IPS-20b (cell line): ENCODE measurements around the gene THAP7.
"Not testable (repeated sequence)": the region's sequence is repeated elsewhere in the genome, so short reads cannot be mapped to it uniquely, and the experiment has no call there.

Source experiments
- H3K27ac ChIP-seq: one replicate; pipeline ENCODE4 v1.5.1; 2013; ENCODE audit warnings: low read length
- H3K27me3 ChIP-seq: 2 replicates; pipeline ENCODE4 v1.6.1; 2013; ENCODE audit warnings: mild to moderate bottlenecking, low read length, inconsistent platforms; ENCODE audit not compliant: insufficient read depth
- H3K36me3 ChIP-seq: 2 replicates; pipeline ENCODE4 v1.6.1; 2013; ENCODE audit warnings: low read depth, mild to moderate bottlenecking, inconsistent platforms, low read length, moderate library complexity; ENCODE audit not compliant: insufficient read depth
- H3K4me1 ChIP-seq: 2 replicates; pipeline ENCODE4 v1.6.1; 2013; ENCODE audit warnings: mild to moderate bottlenecking, control low read depth, inconsistent platforms, low read length, moderate library complexity; ENCODE audit not compliant: insufficient read depth
- H3K4me3 ChIP-seq: 2 replicates; pipeline ENCODE4 v1.5.1; 2013; ENCODE audit warnings: mild to moderate bottlenecking, low read length, inconsistent platforms
- H3K9ac ChIP-seq: 2 replicates; pipeline ENCODE4 v1.6.1; 2013; ENCODE audit warnings: low read depth, mild to moderate bottlenecking, inconsistent platforms, low read length, moderate library complexity
- H3K9me3 ChIP-seq: 2 replicates; pipeline ENCODE4 v1.6.1; 2013; ENCODE audit warnings: mild to moderate bottlenecking, low read depth, low read length, inconsistent platforms; ENCODE audit not compliant: insufficient read depth

Gene THAP7

DNA sequence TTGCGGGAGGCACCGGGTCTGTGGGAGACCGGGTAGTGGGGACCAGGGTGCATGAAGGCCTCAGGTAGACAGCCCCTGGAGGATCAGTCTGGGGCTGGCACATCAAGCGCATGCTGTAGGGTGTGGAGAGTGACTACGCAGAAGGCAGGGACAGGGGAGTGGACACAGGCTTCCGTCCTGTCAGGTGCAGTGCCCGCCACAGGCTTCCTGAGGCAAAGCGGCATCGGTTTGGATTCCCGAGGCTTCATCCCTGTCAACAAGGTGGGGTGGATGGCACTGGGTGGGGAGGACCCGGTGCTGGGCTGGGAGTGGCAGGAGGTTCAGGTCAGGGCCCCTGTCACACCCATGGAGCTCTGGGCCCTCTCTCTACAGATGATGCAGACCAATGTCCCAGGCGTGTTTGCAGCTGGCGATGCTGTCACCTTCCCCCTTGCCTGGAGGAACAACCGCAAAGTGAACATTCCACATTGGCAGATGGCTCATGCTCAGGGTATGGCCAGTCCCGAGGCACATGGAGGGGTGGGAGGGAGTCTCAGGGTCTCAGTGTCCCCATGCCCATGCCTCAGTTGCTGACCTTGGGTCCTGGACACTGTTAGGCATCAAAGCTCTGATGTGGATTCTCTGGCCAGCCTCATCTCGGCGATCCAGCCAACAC, 24.3 kb downstream of the THAP7 start:
- no peaks in the 10 kb centered on the region; the same call in 1 of the 2 replicates for H3K4me1 ChIP-seq
- H3K27ac ChIP-seq = no peak overlapping the region
- H3K27me3 ChIP-seq = peaks cover 44% of the 10 kb centered on the region
- H3K9me3 ChIP-seq = peaks cover 8% of the 10 kb centered on the region; the same call in 1 of the 2 replicates
- no peak overlapping the region for H3K9ac ChIP-seq
- H3K4me3 ChIP-seq = no peak overlapping the region
- H3K36me3 ChIP-seq = no peaks in the 10 kb centered on the region

DNA sequence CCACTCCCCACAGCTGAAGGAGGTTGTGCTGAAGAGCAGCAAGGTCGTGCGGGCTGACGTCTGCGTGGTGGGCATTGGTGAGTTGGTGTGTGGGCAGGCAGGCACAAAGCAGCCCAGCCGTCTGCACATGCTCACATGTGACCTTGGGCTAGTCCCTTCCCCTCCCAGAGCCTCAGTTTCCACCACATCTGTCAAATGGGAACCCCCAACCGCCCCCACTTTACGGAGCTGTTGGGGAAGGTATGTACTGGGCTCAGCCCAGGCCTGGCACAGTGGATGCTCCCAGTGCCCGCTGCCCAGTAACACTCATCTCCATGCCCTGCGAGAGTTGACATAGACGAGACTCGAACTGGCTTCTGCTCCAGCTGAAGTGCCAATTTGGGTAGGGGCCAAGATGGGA, 24.9 kb downstream of the THAP7 start:
- Histone ChIP-seq H3K27ac (no peak overlapping the region), H3K4me1 (no peaks in the 10 kb centered on the region), H3K9me3 (peaks cover 8% of the 10 kb centered on the region; the same call in 1 of the 2 replicates)

DNA sequence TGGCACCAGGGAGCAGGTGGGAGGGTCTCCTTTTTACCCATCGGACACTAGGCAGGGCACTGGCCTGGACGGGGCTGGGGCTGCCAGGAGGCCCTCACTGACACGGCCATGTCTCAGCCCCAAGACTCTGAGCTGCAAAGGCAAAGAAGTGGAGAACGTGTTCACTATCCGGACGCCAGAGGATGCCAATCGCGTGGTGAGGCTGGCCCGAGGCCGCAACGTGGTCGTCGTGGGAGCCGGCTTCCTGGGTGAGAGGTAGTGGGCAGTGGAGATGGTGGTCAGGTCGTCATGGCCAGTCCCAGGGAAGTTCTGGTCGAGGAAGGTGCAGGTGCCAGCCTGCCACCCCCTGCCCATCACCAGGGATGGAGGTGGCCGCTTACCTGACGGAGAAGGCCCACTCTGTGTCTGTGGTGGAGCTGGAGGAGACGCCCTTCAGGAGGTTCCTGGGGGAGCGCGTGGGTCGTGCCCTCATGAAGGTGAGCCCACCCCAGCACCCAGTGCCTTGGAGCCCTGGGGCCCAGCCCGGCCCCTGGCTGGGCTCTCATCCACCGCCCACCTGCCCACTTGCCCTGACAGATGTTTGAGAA, 25.5 kb downstream of the THAP7 start:
- H3K36me3 ChIP-seq = no peaks in the 10 kb centered on the region
- H3K27ac ChIP-seq = no peak overlapping the region
- H3K27me3 ChIP-seq = peaks cover 42% of the 10 kb centered on the region
- H3K9ac ChIP-seq = no peak overlapping the region
- no peak overlapping the region for H3K4me3 ChIP-seq
- peaks cover 8% of the 10 kb centered on the region; the same call in 1 of the 2 replicates for H3K9me3 ChIP-seq
- H3K4me1 ChIP-seq = peaks cover 2% of the 10 kb centered on the region; the same call in 1 of the 2 replicates

More for the DNA sequence above, 24.9 kb downstream of the THAP7 start:
- H3K27me3 ChIP-seq = peaks cover 42% of the 10 kb centered on the region
- no peak overlapping the region for H3K4me3 ChIP-seq
- no peak overlapping the region for H3K9ac ChIP-seq
- H3K36me3 ChIP-seq = no peaks in the 10 kb centered on the region

DNA sequence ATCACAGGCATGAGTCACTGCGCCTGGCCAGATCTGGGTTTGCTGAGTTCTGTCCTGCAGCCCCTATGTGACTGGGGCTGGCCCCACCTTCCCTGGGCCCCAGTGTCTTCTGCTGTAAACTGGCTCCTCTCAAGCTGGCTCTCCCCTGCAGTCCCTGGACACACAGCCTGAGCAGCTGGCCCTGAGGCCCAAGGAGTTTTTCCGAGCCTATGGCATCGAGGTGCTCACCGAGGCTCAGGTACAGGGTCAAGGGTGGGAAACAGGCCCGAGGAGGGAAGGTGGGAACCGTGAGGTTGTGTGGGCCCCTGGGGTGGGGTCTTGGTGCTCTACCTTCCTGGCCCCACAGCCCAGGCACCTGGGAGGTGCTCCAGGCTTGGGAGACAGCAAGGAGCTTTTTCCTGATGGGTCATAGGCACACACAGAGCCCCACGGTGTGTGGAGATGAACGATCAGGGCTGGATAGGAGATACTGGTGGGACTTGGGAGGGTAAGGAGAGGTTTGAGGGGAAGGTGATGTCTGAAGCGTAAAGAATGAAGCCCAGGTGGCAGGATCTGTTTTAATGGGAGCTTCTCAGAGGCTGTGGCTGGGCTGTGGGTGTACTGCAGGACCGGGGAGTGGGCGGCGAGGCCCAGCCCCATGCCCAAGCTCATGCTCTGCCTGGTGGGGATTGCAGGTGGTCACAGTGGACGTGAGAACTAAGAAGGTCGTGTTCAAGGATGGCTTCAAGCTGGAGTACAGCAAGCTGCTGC, 26.2 kb downstream of the THAP7 start:
- Histone ChIP-seq H3K9me3 (peaks cover 8% of the 10 kb centered on the region; the same call in 1 of the 2 replicates), H3K4me1 (peaks cover 5% of the 10 kb centered on the region; the same call in 1 of the 2 replicates), H3K9ac (no peak overlapping the region), H3K4me3 (no peak overlapping the region), H3K27ac (no peak overlapping the region), H3K27me3 (peaks cover 39% of the 10 kb centered on the region), H3K36me3 (no peaks in the 10 kb centered on the region)

DNA sequence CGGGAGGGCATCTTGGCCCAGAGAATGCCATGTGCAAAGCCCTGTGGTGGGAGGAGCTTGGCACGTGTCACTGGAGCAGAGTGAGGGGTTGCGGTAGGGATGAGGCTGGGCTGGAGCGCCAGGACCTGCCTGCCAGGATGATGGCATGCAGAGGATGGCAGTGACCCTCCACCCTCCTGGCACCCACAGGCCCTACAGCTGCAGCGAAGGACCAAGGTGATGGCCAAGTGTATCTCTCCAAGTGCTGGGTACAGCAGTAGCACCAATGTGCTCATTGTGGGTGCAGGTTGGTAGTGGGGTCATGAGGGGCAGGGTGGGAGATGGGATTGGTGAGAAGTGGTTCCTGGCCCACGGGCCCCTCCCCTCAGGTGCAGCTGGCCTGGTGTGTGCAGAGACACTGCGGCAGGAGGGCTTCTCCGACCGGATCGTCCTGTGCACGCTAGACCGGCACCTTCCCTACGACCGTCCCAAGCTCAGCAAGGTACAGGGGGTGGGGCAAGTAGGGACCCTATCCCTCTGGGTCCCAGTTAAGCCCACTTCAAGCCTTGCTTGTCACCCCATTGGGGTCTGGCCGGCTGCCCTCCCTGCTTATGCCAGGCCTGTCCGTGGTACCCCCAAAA, 27.5 kb downstream of the THAP7 start:
- no peak overlapping the region for H3K4me3 ChIP-seq
- no peak overlapping the region for H3K9ac ChIP-seq
- H3K36me3 ChIP-seq = no peaks in the 10 kb centered on the region
- H3K27me3 ChIP-seq = peaks cover 35% of the 10 kb centered on the region
- no peak overlapping the region for H3K27ac ChIP-seq
- peaks cover 5% of the 10 kb centered on the region; the same call in 1 of the 2 replicates for H3K4me1 ChIP-seq
- peaks cover 8% of the 10 kb centered on the region; the same call in 1 of the 2 replicates for H3K9me3 ChIP-seq

DNA sequence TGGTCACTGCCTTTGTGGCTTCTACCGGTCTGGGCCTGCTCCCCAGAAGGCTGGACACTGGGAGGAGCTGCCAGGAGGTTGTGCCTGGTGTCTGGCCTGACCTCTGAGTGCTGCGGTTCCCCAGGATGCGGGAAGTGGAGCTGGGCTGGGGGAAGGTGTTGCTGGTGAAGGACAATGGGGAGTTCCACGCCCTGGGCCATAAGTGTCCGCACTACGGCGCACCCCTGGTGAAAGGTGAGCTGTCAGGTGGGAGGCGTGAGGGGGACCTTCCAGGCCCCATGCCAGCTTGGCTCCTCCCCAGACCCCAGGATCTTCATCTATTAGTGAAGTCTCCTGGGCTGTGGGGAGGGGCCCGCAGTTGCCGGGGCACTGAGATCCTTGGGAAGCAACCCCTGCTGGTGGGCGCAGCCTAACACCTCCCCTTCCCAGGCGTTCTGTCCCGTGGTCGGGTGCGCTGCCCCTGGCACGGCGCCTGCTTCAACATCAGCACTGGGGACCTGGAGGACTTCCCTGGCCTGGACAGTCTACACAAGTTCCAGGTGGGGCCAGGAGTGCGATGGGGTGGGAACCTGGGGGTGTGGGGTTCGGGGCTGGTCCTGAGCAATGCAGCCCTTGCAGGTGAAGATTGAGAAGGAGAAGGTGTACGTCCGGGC, 28.2 kb downstream of the THAP7 start:
- H3K9me3 ChIP-seq = peaks cover 6% of the 10 kb centered on the region; the same call in 1 of the 2 replicates
- H3K4me1 ChIP-seq = peaks cover 5% of the 10 kb centered on the region; the same call in 1 of the 2 replicates
- H3K9ac ChIP-seq = no peak overlapping the region
- no peak overlapping the region for H3K27ac ChIP-seq
- H3K27me3 ChIP-seq = peaks cover 41% of the 10 kb centered on the region
- no peak overlapping the region for H3K4me3 ChIP-seq
- H3K36me3 ChIP-seq = no peaks in the 10 kb centered on the region

DNA sequence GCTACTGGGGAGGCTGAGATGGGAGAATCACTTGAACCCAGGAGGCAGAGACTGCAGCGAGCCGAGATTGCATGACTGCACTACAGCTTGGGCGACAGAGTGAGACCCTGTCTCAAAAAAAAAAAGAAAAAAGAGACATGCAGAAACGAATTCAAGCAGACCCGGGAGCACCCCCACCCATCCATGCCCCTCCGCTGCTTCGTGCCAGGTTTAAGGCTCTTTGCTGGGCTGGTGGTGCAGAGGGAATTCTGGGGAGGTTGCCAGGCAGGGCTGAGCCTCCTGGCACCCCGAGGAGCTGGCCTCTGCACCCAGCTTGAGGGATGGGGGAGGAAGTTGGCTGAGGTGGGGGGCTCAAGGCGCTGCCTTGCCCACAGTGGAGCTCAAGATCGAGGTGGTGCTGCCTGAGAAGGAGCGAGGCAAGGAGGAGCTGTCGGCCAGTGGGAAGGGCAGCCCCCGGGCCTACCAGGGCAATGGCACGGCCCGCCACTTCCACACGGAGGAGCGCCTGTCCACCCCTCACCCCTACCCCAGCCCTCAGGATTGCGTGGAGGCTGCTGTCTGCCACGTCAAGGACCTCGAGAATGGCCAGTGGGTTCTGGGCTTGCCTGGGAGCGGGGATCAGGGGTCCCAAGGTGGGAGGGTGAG, 28.9 kb downstream of the THAP7 start:
- no peaks in the 10 kb centered on the region for H3K9me3 ChIP-seq
- no peaks in the 10 kb centered on the region for H3K36me3 ChIP-seq
- H3K27ac ChIP-seq = no peak overlapping the region
- H3K9ac ChIP-seq = no peak overlapping the region
- H3K4me1 ChIP-seq = peaks cover 9% of the 10 kb centered on the region; the same call in 1 of the 2 replicates
- H3K27me3 ChIP-seq = peaks cover 43% of the 10 kb centered on the region
- no peak overlapping the region for H3K4me3 ChIP-seq

DNA sequence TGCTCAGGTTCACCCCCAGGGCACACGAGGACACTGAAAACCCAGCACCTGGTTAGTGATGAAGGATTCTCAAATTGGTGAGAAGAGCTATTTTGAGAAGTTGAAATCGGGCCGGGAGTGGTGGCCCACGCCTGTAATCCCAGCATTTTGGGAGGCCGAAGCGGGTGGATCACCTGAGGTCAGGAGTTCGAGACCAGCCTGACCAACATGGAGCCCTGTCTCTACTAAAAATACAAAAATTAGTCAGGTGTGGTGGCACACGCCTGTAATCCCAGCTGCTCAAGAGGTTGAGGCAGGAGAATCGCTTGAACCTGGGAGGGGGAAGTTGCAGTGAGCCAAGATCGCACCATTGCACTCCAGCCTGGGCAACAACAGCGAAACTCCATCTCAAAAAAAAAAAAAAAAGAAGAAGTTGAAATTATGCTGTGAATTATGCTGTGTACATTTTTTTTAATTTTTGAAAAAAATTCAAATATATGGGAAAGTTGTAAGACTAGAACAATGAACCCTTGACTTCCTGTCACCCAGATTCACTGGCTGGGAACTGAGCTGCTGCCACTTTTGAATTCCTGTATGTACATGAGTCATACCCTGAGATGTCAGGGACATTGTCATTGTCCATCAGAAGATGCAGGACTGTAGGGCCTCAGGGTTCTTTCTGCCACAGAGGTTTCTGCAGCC, 29.8 kb downstream of the THAP7 start:
- not testable (repeated sequence) for H3K9ac ChIP-seq, H3K9me3 ChIP-seq, H3K4me3 ChIP-seq, H3K27ac ChIP-seq, H3K36me3 ChIP-seq
- Histone ChIP-seq H3K27me3 (peaks cover 44% of the 10 kb centered on the region), H3K4me1 (peaks cover 16% of the 10 kb centered on the region; the same call in 1 of the 2 replicates)

DNA sequence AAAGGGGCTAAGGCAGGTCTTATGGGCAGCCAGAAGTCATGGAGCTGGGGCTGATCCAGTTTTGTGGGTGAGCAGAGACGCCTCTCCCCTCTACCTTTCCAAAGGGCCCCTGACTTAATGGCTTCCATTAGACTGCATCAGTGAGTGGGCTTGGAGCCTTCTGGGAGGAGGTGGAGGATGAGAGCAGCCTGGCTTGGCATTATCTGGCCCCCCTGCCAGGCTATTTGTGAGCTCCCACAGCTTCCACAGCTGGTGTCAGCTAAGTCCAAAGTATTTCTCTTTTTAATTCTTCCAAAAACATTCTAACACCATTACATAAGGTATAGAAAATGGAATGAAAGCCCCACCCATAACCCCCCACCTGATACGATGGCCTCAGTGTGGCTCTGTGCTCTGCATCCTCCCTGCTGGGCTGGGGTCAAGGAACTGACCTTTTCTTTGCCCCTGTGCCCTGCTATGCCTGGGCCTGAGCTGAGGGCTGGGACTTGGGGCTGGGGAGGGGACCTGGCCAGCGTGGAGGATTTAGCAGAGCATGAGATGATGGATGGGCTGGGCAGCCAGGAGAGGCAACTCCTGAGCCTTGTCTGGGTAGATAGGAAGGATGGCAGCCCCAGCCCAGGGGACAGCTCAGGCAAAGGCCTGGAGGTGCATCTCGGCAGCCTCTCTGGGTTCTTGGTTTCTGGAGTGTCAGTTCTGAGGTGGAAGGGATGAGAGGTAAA, 30.8 kb downstream of the THAP7 start:
- Histone ChIP-seq H3K4me1 (peaks cover 17% of the 10 kb centered on the region; the same call in 1 of the 2 replicates), H3K9ac (no peak overlapping the region), H3K9me3 (no peaks in the 10 kb centered on the region), H3K36me3 (no peaks in the 10 kb centered on the region), H3K4me3 (no peak overlapping the region), H3K27me3 (peaks cover 45% of the 10 kb centered on the region), H3K27ac (no peak overlapping the region)
